Measurements from ENCODE around the gene MUC13. TPM values are rescaled to one million over a fixed set of nuclear protein-coding genes. Genes with fewer than 3 reads are reported as not detected.
A peak's percentile ranks its signal among the peaks of the same experiment; 100 is the strongest.

Gene MUC13
- total and polyA plus RNA-seq, 9 of the 15 experiments (the other 6 are each of a cell fraction or from before 2014, with no cell fraction given) = 0.09 TPM; not detected in 8

- DNase-seq (ENCODE audit: extremely low read depth in 1 of 4, low spot score in 3 of 4) = no peak
- no peaks in the 10 kb centered on the region; a peak in 1 of 5 replicates for H3K27me3 ChIP-seq (ENCODE audit: control insufficient read depth in 2 of 2, insufficient read depth in 2 of 2, low read length in 2 of 2)
Observed at GRCh38 chr3:124951511-124952281, 17.1 kb upstream of the MUC13 start.

GRCh38 chr3:124950026-124950425 lies 15.5 kb upstream of the MUC13 start:
- WGBS (ENCODE audit: insufficient coverage, low coverage, missing lambda C conversion rate) = 0% methylated on average over 3 of the region's 3 CpGs
- no peaks in the 10 kb centered on the region for H3K9me1 ChIP-seq (ENCODE audit: control insufficient read depth, insufficient read depth, low read length)
- H3K27me3 ChIP-seq (ENCODE audit: control insufficient read depth in 2 of 2, insufficient read depth in 2 of 2, low read length in 2 of 2) = peaks cover 0 to 9% of the 10 kb centered on the region in 2 experiments; a peak in 2 of 5 replicates
- in situ Hi-C loops (cut with MboI) (no loop called here), intact Hi-C loops (cut with micrococcal nuclease) (no loop called here)
- ATAC-seq = no peak
- no peaks in the 10 kb centered on the region for H3K79me2 ChIP-seq (ENCODE audit: control insufficient read depth, insufficient read depth, low read length)
- CTCF ChIA-PET (ENCODE audit: low intra/inter-chr PET ratio) = no interaction called here
- H3K4me3 ChIP-seq = no peak overlapping the region
- no peaks in the 10 kb centered on the region for H4K20me1 ChIP-seq (replicated peaks; ENCODE audit: control insufficient read depth, insufficient read depth, low read length)
- FAIRE-seq = no peak
- no peaks in the 10 kb centered on the region for H3K36me3 ChIP-seq (ENCODE audit: control insufficient read depth, insufficient read depth, low read length)
- BruUV-seq (replicated peaks) = no TSS peak
- no peaks in the 10 kb centered on the region for H3K4me1 ChIP-seq (replicated peaks in 1 of 2; ENCODE audit: control insufficient read depth in 2 of 2, insufficient read depth in 2 of 2, low read length in 2 of 2)
- H3K4me2 ChIP-seq (ENCODE audit: insufficient read depth, low read length) = no peak overlapping the region
- no peaks in the 10 kb centered on the region for H3K9me3 ChIP-seq (replicated peaks; ENCODE audit: control insufficient read depth, insufficient read depth, low read depth, low read length)
- no peak overlapping the region for H2AFZ ChIP-seq (ENCODE audit: low read depth, low read length)
- POLR2A ChIA-PET = interaction anchor here (0.9 kb wide), 1 partner anchor 14 kb away, joined by 3 read pairs; no protein-coding TSS in a partner anchor
- H3K27ac ChIP-seq (ENCODE audit: extremely low read depth, low read depth, low read length) = no peak overlapping the region
- no peak for DNase-seq (ENCODE audit: extremely low read depth in 1 of 4, low spot score in 3 of 4)
- no peak overlapping the region for H3K9ac ChIP-seq (ENCODE audit: insufficient read depth in 1 of 2, low read depth in 2 of 2, low read length in 2 of 2)
- no peak for TF ChIP-seq NKRF (IDR thresholded peaks at IDR 0.05; ENCODE audit: borderline replicate concordance)
- no peak for TF ChIP-seq FOXP4 (CRISPR knock-in tag; IDR thresholded peaks at IDR 0.05; ENCODE audit: borderline replicate concordance)
- TF ChIP-seq ZNF696 (CRISPR knock-in tag; conservative IDR thresholded peaks at IDR 0.05) = no peak

More at GRCh38 chr3:124951511-124952281, 17.1 kb upstream of the MUC13 start:
- Histone ChIP-seq H3K4me2 (ENCODE audit: insufficient read depth, low read length) (no peak overlapping the region), H2AFZ (ENCODE audit: low read depth, low read length) (no peak overlapping the region), H3K4me1 (replicated peaks in 1 of 2; ENCODE audit: control insufficient read depth in 2 of 2, insufficient read depth in 2 of 2, low read length in 2 of 2) (no peaks in the 10 kb centered on the region), H3K36me3 (ENCODE audit: control insufficient read depth, insufficient read depth, low read length) (no peaks in the 10 kb centered on the region), H3K9me3 (replicated peaks; ENCODE audit: control insufficient read depth, insufficient read depth, low read depth, low read length) (no peaks in the 10 kb centered on the region), H3K9ac (ENCODE audit: insufficient read depth in 1 of 2, low read depth in 2 of 2, low read length in 2 of 2) (no peak overlapping the region), H3K27ac (ENCODE audit: extremely low read depth, low read depth, low read length) (no peak overlapping the region), H3K9me1 (ENCODE audit: control insufficient read depth, insufficient read depth, low read length) (no peaks in the 10 kb centered on the region), H4K20me1 (replicated peaks; ENCODE audit: control insufficient read depth, insufficient read depth, low read length) (no peaks in the 10 kb centered on the region), H3K79me2 (ENCODE audit: control insufficient read depth, insufficient read depth, low read length) (no peaks in the 10 kb centered on the region), H3K4me3 (no peak overlapping the region)
- in situ Hi-C loops (cut with MboI) (no loop called here), intact Hi-C loops (cut with micrococcal nuclease) (no loop called here)
- FAIRE-seq = no peak
- TF ChIP-seq CBFA2T3 (IDR thresholded peaks at IDR 0.05) = peak; percentile 56
- TF ChIP-seq CBFA2T2 (conservative IDR thresholded peaks at IDR 0.05) = 0 out of 2 replicates have a peak, but pooled peaks have one; percentile 21
- TF ChIP-seq ZNF239 (CRISPR knock-in tag; IDR thresholded peaks at IDR 0.05) = no peak
- POLR2A ChIA-PET = interaction anchor here (0.7 kb wide), 2 partner anchors 31 kb away, joined by 3 to 5 read pairs; no protein-coding TSS in a partner anchor
- WGBS (ENCODE audit: insufficient coverage, low coverage, missing lambda C conversion rate) = 7% methylated on average over 8 of the region's 8 CpGs
- CTCF ChIA-PET (ENCODE audit: low intra/inter-chr PET ratio) = no interaction called here
- no TSS peak for BruUV-seq (replicated peaks)
- no peak for ATAC-seq

Measured in K562 (cell line).